ENCODE data around the gene MPPED1. TPM values are rescaled to one million over a fixed set of nuclear protein-coding genes. Genes with fewer than 3 reads are reported as not detected.

The MPPED1 gene
- total RNA-seq, 1 experiment from 2014 or later, result not detected

DNA sequence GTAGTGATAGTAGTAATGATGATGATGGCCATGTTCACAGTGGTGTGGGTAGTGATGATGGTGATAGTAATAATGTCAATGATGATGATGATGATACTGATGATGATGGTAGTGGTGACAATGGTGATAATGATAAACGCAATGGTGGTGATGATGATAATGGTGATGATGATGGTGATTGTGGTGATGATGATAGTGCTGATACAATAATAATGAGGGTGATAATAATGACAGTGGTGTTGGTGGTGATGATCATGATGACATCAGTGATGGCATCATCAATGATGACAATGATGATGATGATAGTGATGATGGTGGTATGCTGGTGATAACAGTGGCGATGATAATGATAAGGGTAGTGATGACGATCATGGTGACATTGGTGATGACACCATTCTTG lies 92.3 kb downstream of the MPPED1 start:
- no peak for TF ChIP-seq CTCF (conservative IDR thresholded peaks at IDR 0.05)
- no peak for TF ChIP-seq EZH2 (IDR thresholded peaks at IDR 0.05; ENCODE audit: low read depth)
- Histone ChIP-seq H3K79me2 (ENCODE audit: low read depth) (no peaks in the 10 kb centered on the region), H2AFZ (no peak overlapping the region), H3K9me2 (ENCODE audit: insufficient read depth) (no peaks in the 10 kb centered on the region; the same call in 1 of the 2 replicates), H3K9me3 (ENCODE audit: insufficient read depth, low read depth) (no peaks in the 10 kb centered on the region; the same call in 1 of the 2 replicates), H3K27me3 (ENCODE audit: insufficient read depth, low read depth) (peaks cover 57% of the 10 kb centered on the region), H3K4me1 (replicated peaks; ENCODE audit: insufficient read depth) (no peaks in the 10 kb centered on the region), H3K4me3 (no peak overlapping the region), H3F3A (ENCODE audit: insufficient read depth, low read depth) (no peaks in the 10 kb centered on the region), H4K20me1 (ENCODE audit: insufficient read depth) (no peaks in the 10 kb centered on the region; the same call in 1 of the 2 replicates), H3K4me2 (no peak overlapping the region), H3K27ac (no peak overlapping the region), H3K36me3 (ENCODE audit: low read depth) (no peaks in the 10 kb centered on the region)
- intact Hi-C loops (cut with micrococcal nuclease; ENCODE audit: unreplicated experiment), result no loop called here
- ChIA-PET CTCF (no interaction called here), POLR2A (ENCODE audit: unreplicated experiment) (no interaction called here)
- DNase-seq, result no peak
- BruUV-seq (replicated peaks), result no TSS peak

- Histone ChIP-seq H4K20me1 (ENCODE audit: insufficient read depth) (no peaks in the 10 kb centered on the region; the same call in 1 of the 2 replicates), H3K27me3 (ENCODE audit: insufficient read depth, low read depth) (peaks cover 58% of the 10 kb centered on the region), H3K4me2 (no peak overlapping the region), H3K27ac (no peak overlapping the region), H3F3A (ENCODE audit: insufficient read depth, low read depth) (no peaks in the 10 kb centered on the region), H3K4me3 (no peak overlapping the region), H2AFZ (no peak overlapping the region), H3K79me2 (ENCODE audit: low read depth) (no peaks in the 10 kb centered on the region), H3K9me2 (ENCODE audit: insufficient read depth) (no peaks in the 10 kb centered on the region; the same call in 1 of the 2 replicates), H3K36me3 (ENCODE audit: low read depth) (no peaks in the 10 kb centered on the region), H3K9me3 (ENCODE audit: insufficient read depth, low read depth) (no peaks in the 10 kb centered on the region; the same call in 1 of the 2 replicates), H3K4me1 (replicated peaks; ENCODE audit: insufficient read depth) (no peaks in the 10 kb centered on the region)
- POLR2A ChIA-PET (ENCODE audit: unreplicated experiment), result no interaction called here
- TF ChIP-seq CTCF (conservative IDR thresholded peaks at IDR 0.05) (no peak), EZH2 (IDR thresholded peaks at IDR 0.05; ENCODE audit: low read depth) (no peak)
- no TSS peak for BruUV-seq (replicated peaks)
- intact Hi-C loops (cut with micrococcal nuclease; ENCODE audit: unreplicated experiment), result no loop called here
- DNase-seq, result no peak
- CTCF ChIA-PET, result no interaction called here
Measured at GRCh38 chr22:43504666-43505261, 93.0 kb downstream of the MPPED1 start.

GRCh38 chr22:43505423-43505822 lies 93.6 kb downstream of the MPPED1 start:
- no peak for DNase-seq
- Histone ChIP-seq H3K4me2 (no peak overlapping the region), H3K27me3 (ENCODE audit: insufficient read depth, low read depth) (peaks cover 65% of the 10 kb centered on the region), H4K20me1 (ENCODE audit: insufficient read depth) (no peaks in the 10 kb centered on the region; the same call in 1 of the 2 replicates), H3K9me2 (ENCODE audit: insufficient read depth) (no peaks in the 10 kb centered on the region; the same call in 1 of the 2 replicates), H3F3A (ENCODE audit: insufficient read depth, low read depth) (no peaks in the 10 kb centered on the region), H3K27ac (no peak overlapping the region), H3K4me3 (no peak overlapping the region), H3K4me1 (replicated peaks; ENCODE audit: insufficient read depth) (no peaks in the 10 kb centered on the region), H2AFZ (no peak overlapping the region), H3K79me2 (ENCODE audit: low read depth) (no peaks in the 10 kb centered on the region), H3K36me3 (ENCODE audit: low read depth) (no peaks in the 10 kb centered on the region), H3K9me3 (ENCODE audit: insufficient read depth, low read depth) (no peaks in the 10 kb centered on the region; the same call in 1 of the 2 replicates)
- POLR2A ChIA-PET (ENCODE audit: unreplicated experiment), result no interaction called here
- no TSS peak for BruUV-seq (replicated peaks)
- CTCF ChIA-PET, result no interaction called here
- intact Hi-C loops (cut with micrococcal nuclease; ENCODE audit: unreplicated experiment), result no loop called here
- no peak for TF ChIP-seq CTCF (conservative IDR thresholded peaks at IDR 0.05)
